AG10803 (cell line): ENCODE results near the gene STPG2.

Experiments
- DNase-seq: peaks from one replicate; pipeline ENCODE4 v3.0.0; 2010; ENCODE audit warnings: low read depth
- H3K4me3 ChIP-seq: 2 replicates; pipeline ENCODE4 v1.5.1; 2011; ENCODE audit warnings: mild to moderate bottlenecking, low read length, control low read depth
- CTCF ChIP-seq: conservative IDR thresholded peaks from 2 replicates; pipeline ENCODE4 v1.5.1; 2011; ENCODE audit warnings: mild to moderate bottlenecking, low read length, control low read depth, inconsistent platforms

STPG2 gene

DNA sequence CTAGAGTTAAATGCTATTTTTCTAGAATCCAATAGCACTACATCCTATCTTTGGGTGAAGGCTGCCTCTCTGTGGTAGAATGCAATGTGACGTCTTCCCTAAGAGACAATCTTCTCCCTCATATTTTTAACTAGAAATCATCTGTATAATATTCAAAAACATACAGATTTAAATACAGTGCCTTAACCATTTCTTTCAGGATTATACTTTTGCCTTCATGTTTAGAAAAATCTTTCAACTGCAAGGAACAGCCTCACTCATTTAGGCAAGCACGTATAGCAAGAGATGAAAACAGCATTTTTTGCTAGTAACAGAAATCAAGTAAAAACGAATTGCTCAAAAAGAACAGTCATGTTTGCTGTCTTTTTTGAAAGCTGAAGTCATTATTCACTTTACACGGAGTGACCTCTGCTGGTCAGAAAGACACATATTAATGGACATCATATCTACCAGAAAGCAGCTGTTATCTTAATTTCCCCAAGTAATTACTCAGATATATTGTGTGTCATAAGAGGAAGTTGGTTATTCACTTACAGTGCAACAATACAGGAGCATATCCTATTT is 422.3 kb downstream of the STPG2 start:
- TF ChIP-seq CTCF: no peak
- DNase-seq: no peak
- no peak overlapping the region for H3K4me3 ChIP-seq

GRCh38 chr4:97691111-97691605 is 452.1 kb downstream of the STPG2 start:
- no peak for TF ChIP-seq CTCF
- DNase-seq: no peak
- no peak overlapping the region for H3K4me3 ChIP-seq

DNA sequence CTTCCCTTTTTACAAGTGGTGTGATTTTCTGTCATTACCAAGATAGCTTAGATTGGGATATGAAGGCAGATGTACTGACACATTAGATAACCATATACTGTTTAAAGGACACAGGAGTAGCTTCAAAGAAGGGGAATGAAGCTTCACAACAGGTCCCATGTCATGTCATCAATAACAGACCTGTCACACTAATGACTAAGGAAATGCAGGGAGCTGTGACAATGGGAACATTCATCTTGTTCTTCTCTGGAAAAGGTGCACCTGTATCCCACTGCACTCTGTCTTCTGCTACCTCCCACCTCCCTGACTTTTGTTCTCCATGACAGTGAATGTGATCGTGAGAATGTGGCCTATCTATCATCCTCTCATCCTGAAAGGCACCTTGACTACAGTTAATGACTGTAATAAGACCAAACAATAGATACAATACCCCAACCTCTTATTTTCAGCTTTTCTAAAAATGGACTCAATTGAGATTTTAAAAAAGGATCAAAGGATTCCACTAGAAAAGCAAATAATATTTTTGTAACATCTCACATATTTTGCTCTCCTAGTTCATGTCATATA is 472.5 kb downstream of the STPG2 start:
- no peak overlapping the region for H3K4me3 ChIP-seq
- no peak for TF ChIP-seq CTCF
- DNase-seq: no peak

- no peak for TF ChIP-seq CTCF
- no peak overlapping the region for H3K4me3 ChIP-seq
- no peak for DNase-seq
Observed at GRCh38 chr4:97665553-97665952, 477.7 kb downstream of the STPG2 start.

- no peak overlapping the region for H3K4me3 ChIP-seq
- DNase-seq: no peak
- TF ChIP-seq CTCF: no peak
Observed at GRCh38 chr4:97664741-97665140, 478.5 kb downstream of the STPG2 start.

GRCh38 chr4:97662133-97662532 is 481.1 kb downstream of the STPG2 start:
- DNase-seq: no peak
- no peak overlapping the region for H3K4me3 ChIP-seq
- no peak for TF ChIP-seq CTCF

DNA sequence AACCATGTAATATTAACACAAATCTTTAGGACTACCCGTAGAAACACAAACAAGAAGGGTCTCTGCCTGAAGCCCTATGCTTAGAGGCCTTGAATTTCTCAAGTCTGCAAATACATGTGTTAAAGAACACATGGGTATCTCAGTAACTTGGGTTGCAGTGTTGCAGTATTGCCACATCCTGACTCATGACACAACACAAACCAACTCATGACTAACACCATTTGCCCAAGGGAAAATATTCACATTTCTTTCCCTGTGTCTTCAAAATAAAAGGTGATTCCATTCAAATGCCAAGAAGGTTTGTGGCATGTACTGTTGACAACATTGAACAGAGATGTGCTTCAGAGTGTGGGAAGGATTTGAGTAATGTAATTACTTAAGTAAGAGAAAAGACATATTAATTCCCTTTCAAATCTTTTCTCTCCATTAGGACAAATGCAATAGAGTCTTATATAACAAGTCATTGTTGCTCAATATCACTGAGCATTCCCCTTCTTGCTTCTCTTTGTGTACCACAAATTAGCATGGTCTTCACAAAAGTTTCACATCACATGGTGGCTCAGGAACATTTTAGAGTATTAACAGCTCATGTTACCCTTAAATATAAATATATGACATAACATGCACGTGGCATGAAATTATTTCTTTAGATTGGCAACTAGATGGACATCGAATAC is 487.1 kb downstream of the STPG2 start:
- DNase-seq: peak; percentile 1
- H3K4me3 ChIP-seq: no peak overlapping the region
- no peak for TF ChIP-seq CTCF
